Fibroblast of villous mesenchyme (primary cell): Measurements from ENCODE around the gene ZFAND6. TPM values are rescaled to one million over a fixed set of nuclear protein-coding genes. Genes with fewer than 3 reads are reported as not detected.
"Not testable (repeated sequence)": the region's sequence is repeated elsewhere in the genome, so short reads cannot be mapped to it uniquely, and the experiment has no call there.

Experiments
- DNase-seq: peaks from one replicate; pipeline ENCODE4 v3.0.0-alpha.2; 2010; ENCODE audit warnings: low read depth
- H3K4me3 ChIP-seq: 2 replicates; pipeline ENCODE4 v1.5.1; 2011; ENCODE audit warnings: low read depth, mild to moderate bottlenecking, low read length
- total RNA-seq: library from RNA; depleted of rRNA; stranded (reverse); fragments of >200 nt; gene quantifications from 2 replicates; pipeline ENCODE4 v1.2.3, GENCODE V29; 2012
- TF ChIP-seq, protein P1 (sequence below): IDR thresholded peaks from 2 replicates; pipeline ENCODE4 v1.5.1; 2012; ENCODE audit warnings: low read depth, mild to moderate bottlenecking, low read length; ENCODE audit not compliant: insufficient read depth

ZFAND6 gene
- total RNA-seq, 1 donor: 123 TPM

DNA sequence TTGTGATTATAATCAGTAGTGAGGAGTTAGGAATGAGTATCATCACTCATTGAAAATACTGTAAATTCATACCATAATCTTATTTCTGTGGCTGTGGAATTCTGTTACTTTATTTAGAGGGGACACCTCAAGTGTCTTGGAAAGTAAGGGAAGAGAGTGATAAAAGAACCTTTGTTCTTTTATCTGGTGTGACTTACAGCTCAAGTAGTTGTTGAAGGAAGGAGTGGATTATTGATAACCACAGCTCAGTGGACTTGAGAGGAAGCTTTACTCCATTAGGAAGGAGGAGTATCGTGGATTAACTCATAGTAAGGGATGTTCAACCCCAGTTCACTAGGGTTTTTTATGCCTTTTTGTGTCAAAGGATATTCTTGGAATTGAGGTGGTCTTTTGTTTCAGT is 61.2 kb downstream of the ZFAND6 start:
- no peak overlapping the region for H3K4me3 ChIP-seq
- TF ChIP-seq, protein P1, sequence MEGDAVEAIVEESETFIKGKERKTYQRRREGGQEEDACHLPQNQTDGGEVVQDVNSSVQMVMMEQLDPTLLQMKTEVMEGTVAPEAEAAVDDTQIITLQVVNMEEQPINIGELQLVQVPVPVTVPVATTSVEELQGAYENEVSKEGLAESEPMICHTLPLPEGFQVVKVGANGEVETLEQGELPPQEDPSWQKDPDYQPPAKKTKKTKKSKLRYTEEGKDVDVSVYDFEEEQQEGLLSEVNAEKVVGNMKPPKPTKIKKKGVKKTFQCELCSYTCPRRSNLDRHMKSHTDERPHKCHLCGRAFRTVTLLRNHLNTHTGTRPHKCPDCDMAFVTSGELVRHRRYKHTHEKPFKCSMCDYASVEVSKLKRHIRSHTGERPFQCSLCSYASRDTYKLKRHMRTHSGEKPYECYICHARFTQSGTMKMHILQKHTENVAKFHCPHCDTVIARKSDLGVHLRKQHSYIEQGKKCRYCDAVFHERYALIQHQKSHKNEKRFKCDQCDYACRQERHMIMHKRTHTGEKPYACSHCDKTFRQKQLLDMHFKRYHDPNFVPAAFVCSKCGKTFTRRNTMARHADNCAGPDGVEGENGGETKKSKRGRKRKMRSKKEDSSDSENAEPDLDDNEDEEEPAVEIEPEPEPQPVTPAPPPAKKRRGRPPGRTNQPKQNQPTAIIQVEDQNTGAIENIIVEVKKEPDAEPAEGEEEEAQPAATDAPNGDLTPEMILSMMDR: no peak
- DNase-seq: no peak

DNA sequence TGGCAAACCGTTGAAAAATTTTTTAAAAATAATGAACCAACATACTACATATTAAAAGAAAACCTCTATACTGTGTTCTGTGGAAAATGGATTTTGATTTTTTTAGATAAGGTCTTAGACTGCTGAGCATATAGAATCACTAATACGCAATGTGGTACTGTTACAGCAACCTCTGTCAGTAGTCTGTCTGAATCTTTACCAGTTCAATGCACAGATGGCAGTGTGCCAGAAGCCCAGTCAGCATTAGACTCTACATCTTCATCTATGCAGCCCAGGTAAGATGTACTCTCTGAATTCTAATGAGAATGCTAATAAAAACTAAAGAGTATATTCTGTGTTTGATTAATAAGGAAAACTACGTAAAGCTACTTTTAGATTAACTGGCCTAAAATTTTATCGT is 62.1 kb downstream of the ZFAND6 start:
- TF ChIP-seq, protein P1: no peak
- no peak overlapping the region for H3K4me3 ChIP-seq
- DNase-seq: no peak

DNA sequence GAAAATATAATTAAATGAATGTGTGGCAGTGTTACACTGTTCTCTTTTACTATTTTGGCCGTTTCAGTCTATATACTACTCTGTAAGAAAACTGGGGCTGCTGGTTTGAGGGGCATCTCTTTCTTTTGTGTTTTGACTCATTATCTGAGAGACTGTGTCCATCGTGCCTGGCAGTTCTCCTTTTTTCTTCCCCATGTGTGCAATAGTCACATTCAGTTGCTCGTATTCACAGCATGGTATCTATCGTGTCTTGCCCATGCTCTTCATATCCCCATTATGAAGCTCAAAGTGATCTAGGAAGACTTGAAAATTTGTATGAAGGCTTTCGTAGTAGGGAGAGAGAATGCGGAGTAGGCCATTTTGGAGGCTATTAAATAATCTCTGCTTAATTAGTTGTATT is 63.6 kb downstream of the ZFAND6 start:
- TF ChIP-seq, protein P1: no peak
- DNase-seq: no peak
- no peak overlapping the region for H3K4me3 ChIP-seq

DNA sequence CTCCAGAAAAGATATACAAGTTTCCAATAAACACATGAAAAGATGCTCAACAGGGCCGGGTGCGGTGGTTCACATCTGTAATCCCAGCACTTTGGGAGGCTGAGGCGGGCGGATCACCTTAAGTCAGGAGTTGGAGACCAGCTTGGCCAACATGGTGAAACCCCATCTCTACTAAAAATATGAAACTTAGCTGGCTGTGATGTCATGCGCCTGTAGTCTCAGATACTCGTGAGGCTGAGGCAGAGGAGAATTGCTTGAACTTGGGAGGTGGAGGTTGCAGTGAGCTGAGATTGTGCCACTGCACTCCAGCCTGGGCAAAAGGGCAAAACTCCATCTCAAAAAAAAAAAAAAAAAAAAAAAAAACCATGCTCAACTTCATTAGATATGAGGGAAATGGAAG is 67.8 kb downstream of the ZFAND6 start:
- DNase-seq: not testable (repeated sequence)

DNA sequence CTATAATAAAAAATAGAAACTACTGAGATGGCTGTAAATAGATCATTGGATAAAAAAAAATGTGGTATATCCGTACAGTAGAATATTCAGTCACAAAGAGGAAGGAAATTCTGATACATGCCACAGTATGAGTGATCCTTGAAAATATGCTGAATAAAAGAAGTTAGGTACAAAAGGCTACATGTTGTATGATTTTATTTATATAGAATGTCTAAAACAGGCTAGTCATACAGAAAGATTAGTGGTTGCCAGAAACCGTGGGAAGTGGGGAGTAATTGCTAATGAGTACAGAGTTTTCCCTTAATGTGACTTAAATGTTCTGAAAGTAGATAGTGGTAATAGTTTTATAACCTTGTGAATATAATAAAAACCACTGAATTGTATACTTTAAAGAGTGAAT is 68.4 kb downstream of the ZFAND6 start:
- no peak overlapping the region for H3K4me3 ChIP-seq
- TF ChIP-seq, protein P1: no peak
- DNase-seq: no peak

More for the DNA sequence above, 67.8 kb downstream of the ZFAND6 start:
- H3K4me3 ChIP-seq: not testable (repeated sequence)

DNA sequence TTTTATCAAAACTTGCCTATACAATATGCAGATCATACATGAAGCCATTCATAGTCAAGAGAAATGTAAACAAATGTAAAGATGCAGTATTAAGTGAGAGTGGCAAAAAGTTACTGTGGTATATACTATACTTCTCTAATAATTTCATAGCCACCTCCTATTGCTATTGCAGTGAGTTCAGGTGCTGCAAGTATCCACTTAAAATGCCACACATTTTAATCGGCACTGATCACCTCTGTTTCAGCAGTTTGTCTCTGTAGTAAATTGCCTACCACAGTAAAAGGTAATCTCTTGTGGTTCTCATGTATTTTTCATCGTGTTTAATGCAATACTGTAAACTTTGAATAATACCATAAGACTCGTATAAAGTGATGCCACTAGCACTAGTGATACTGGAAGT is 72.9 kb downstream of the ZFAND6 start:
- H3K4me3 ChIP-seq: no peak overlapping the region
- TF ChIP-seq, protein P1: no peak
- no peak for DNase-seq

DNA sequence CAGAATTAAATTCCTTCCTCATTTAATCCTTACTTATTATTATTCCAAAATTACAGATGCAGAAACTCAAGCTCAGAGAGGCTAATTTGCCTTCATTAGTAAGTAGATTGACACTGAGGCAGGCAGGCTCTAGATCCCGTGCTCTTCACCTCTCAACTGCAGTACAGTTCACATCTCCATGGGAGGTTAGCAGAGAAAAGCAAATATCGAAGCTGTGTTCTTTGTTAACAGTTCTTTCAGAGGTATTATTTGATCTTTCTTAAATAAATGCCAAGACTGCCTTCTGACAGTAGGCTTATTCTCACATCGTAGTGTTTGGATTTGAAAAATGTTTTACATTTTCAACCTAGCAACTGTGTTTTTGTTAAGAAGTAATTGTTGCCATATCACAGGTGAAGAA is 77.4 kb downstream of the ZFAND6 start:
- TF ChIP-seq, protein P1: no peak
- H3K4me3 ChIP-seq: no peak overlapping the region
- DNase-seq: no peak

DNA sequence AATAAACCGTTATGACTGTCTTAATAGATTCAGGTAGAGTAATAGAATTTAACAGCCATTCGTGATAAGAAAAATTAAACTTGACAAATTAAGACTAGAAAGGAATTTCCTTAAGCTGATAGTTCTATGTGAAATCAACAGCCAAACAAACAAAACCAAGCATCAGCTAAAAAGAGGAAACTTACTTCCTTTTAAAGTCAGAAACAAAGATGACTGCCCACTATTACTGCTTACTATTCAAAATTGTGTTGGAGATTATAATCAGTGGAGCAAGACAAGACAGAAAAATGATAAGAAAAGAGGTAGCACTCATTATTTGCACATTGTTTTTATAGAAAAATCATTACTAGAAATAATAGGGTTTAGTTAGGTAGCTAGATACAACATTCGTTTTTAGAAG is 79.5 kb downstream of the ZFAND6 start:
- TF ChIP-seq, protein P1: no peak
- no peak overlapping the region for H3K4me3 ChIP-seq
- no peak for DNase-seq
